Gastroesophageal sphincter (tissue), 4 donors: ENCODE data around the gene FAM118A. TPM values are rescaled to one million over a fixed set of nuclear protein-coding genes. Genes with fewer than 3 reads are reported as not detected.

Experiments used
- ATAC-seq: fragments of 150-250 bp; one replicate; pipeline ENCODE4 v1.9.1; 2016; ENCODE audit warnings: mild to moderate bottlenecking, moderate library complexity
- H3K27ac ChIP-seq, 4 donors: fragments of 200-600 bp; sonication (generic) in 3 of 4; 1 replicate in 3 of 4; 2 replicates in 1 of 4; pipeline ENCODE4 v1.5.1; 2016 to 2019
- H3K27me3 ChIP-seq: fragments of 200-600 bp; sonication (generic); one replicate; pipeline ENCODE4 v1.5.1; 2019
- H3K36me3 ChIP-seq, 2 donors: fragments of 200-600 bp; sonication (generic); one replicate each; pipeline ENCODE4 v1.5.1; 2019; ENCODE audit warnings: control low read depth in 1 of 2
- H3K4me1 ChIP-seq, 3 donors: fragments of 200-600 bp; sonication (generic); 1 replicate in 2 of 3; 2 replicates in 1 of 3; pipeline ENCODE4 v1.5.1; 2016 to 2019; ENCODE audit warnings: control low read depth in 2 of 3
- H3K4me3 ChIP-seq, 2 donors: fragments of 200-600 bp; sonication (generic); one replicate each; pipeline ENCODE4 v1.5.1; 2019; ENCODE audit warnings: mild to moderate bottlenecking in 1 of 2, moderate library complexity in 1 of 2
- H3K9me3 ChIP-seq, 3 donors: fragments of 200-600 bp; sonication (generic); one replicate each; pipeline ENCODE4 v1.5.1; 2017 to 2019; ENCODE audit warnings: control low read depth in 2 of 3
- CTCF ChIP-seq, 4 experiments: fragments of 200-600 bp in 2 of 4; fragments of 450-650 bp in 2 of 4; sonication (generic) in 1 of 4; IDR thresholded peaks; one replicate each; pipeline ENCODE4 v1.5.1; 2017 to 2019; ENCODE audit warnings: antibody characterized with exemption in 4 of 4, mild to moderate bottlenecking in 2 of 4, moderate library complexity in 2 of 4
- EP300 ChIP-seq: sonication (generic); formaldehyde crosslinking; IDR thresholded peaks from one replicate; pipeline ENCODE4 v1.6.1; 2017; ENCODE audit warnings: antibody characterized with exemption, mild to moderate bottlenecking
- POLR2A ChIP-seq, 2 donors: fragments of 450-650 bp; IDR thresholded peaks; one replicate each; pipeline ENCODE4 v1.6.1; 2017; ENCODE audit warnings: antibody characterized with exemption in 2 of 2, mild to moderate bottlenecking in 2 of 2, moderate library complexity in 1 of 2
- POLR2AphosphoS5 ChIP-seq: sonication (generic); formaldehyde crosslinking; IDR thresholded peaks from one replicate; pipeline ENCODE4 v1.6.1; 2017; ENCODE audit warnings: antibody characterized with exemption
- WGBS, 2 donors: methylation state at CpG; one replicate each; pipeline ENCODE4 v1.1.5; 2018; ENCODE audit warnings: low coverage in 1 of 2; 5-methylcytosine and 5-hydroxymethylcytosine counted together
- total RNA-seq, 4 donors: library from RNA; depleted of rRNA; stranded (reverse); fragments of >200 nt; gene quantifications; one replicate each; pipeline ENCODE4 v1.1.0, GENCODE V29; 2016

Gene FAM118A
- total RNA-seq, 4 donors from 2014 or later: 17.4 to 82.9 (median 29.6) TPM

- Histone ChIP-seq H3K9me3 (no peaks in the 10 kb centered on the region), H3K4me1 (no peaks in the 10 kb centered on the region), H3K36me3 (no peaks in the 10 kb centered on the region), H3K4me3 (no peak overlapping the region), H3K27ac (no peak overlapping the region), H3K27me3 (no peaks in the 10 kb centered on the region)
- ATAC-seq: no peak
- no peak for TF ChIP-seq POLR2A (IDR thresholded peaks at IDR 0.05)
- no peak for TF ChIP-seq EP300
- TF ChIP-seq POLR2AphosphoS5: no peak
- TF ChIP-seq CTCF (IDR thresholded peaks at IDR 0.05): no peak
- WGBS, 2 donors: 82 to 100% methylated on average over 2 to 3 of the region's 15 CpGs
Observed at GRCh38 chr22:45298934-45299505, 10.7 kb upstream of the FAM118A start.

DNA sequence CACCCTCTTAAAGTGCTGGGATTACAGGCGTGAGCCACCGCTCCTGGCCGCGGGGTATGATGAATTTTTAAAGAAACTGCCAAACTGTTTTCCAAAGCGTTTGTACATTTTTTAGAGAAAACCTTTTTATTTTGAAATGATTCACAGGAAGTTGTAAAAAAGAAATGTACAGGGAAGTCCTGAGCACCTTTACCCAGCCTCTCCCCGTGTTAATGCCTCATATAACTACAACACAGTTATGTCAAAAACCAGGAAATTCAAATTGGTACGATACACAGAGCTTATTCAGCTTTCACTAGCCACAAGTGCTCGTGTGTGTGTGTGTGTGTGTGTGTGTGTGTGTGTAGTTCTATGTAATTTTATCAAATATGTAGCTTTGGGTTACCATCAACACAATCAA, 7.0 kb upstream of the FAM118A start:
- H3K27me3 ChIP-seq: no peaks in the 10 kb centered on the region
- H3K9me3 ChIP-seq: no peaks in the 10 kb centered on the region
- TF ChIP-seq EP300 (no peak), POLR2A (IDR thresholded peaks at IDR 0.05) (no peak), POLR2AphosphoS5 (no peak), CTCF (IDR thresholded peaks at IDR 0.05) (no peak)
- WGBS, 2 donors: 61 to 67% methylated on average over 4 to 8 of the region's 8 CpGs
- no peaks in the 10 kb centered on the region for H3K36me3 ChIP-seq
- no peak overlapping the region for H3K4me3 ChIP-seq
- ATAC-seq: no peak
- H3K27ac ChIP-seq: no peak overlapping the region
- no peaks in the 10 kb centered on the region for H3K4me1 ChIP-seq

DNA sequence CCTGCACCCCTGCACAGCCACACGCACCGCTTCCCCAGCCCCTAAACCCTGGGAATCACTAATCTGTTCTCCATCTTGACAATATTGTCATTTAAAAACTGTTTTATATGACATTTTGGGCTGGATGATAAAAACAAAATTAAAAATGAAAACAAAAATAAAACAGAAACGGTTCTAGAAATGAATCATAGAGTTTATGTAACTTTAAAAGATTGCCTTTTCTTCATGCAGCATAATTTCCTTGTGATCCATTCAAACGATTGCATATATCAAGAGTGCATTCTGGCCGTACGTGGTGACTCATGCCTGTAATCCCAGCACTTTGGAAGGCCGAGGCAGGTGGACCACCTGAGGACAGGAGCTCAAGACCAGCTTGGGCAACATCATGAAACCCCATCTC, 6.6 kb upstream of the FAM118A start:
- Histone ChIP-seq H3K36me3 (no peaks in the 10 kb centered on the region), H3K27ac (no peak overlapping the region), H3K4me3 (no peak overlapping the region), H3K4me1 (no peaks in the 10 kb centered on the region), H3K9me3 (no peaks in the 10 kb centered on the region), H3K27me3 (no peaks in the 10 kb centered on the region)
- TF ChIP-seq POLR2A (IDR thresholded peaks at IDR 0.05): no peak
- TF ChIP-seq POLR2AphosphoS5: no peak
- 74 to 81% methylated on average over 4 to 6 of the region's 7 CpGs for WGBS, 2 donors
- ATAC-seq: no peak

DNA sequence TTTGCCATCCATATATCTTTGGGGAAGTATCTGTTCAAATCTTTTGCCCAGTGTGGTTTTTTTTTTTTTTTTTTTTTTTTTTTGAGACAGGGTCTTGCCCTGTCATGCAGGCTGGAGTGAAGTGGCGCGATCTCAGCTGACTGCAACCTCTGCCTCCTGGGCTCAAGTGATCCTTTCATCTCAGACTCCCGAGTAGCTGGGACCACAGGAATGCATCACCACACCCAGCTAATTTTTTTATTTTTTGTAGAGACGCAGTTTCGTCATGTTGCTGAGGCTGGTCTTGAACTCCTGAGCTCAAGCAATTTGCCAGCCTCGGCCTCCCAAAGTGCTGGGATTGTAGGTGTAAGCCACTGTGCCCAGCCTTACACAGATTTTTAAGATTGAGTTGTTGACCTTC, 4.8 kb upstream of the FAM118A start:
- 80 to 87% methylated on average over 4 to 5 of the region's 6 CpGs for WGBS, 2 donors
- Histone ChIP-seq H3K27ac (no peak overlapping the region), H3K27me3 (no peaks in the 10 kb centered on the region), H3K9me3 (no peaks in the 10 kb centered on the region), H3K4me1 (peaks cover 0 to 8% (median 0%) of the 10 kb centered on the region in 3 donors), H3K36me3 (no peaks in the 10 kb centered on the region), H3K4me3 (no peak overlapping the region)
- no peak for ATAC-seq
- TF ChIP-seq POLR2A (IDR thresholded peaks at IDR 0.05) (no peak), POLR2AphosphoS5 (no peak), EP300 (no peak), CTCF (IDR thresholded peaks at IDR 0.05) (no peak)

GRCh38 chr22:45305456-45306075, 4.2 kb upstream of the FAM118A start:
- peaks cover 0 to 12% (median 0%) of the 10 kb centered on the region in 3 donors for H3K4me1 ChIP-seq
- no peaks in the 10 kb centered on the region for H3K9me3 ChIP-seq
- H3K4me3 ChIP-seq: no peak overlapping the region
- no peaks in the 10 kb centered on the region for H3K27me3 ChIP-seq
- TF ChIP-seq EP300: no peak
- no peak for TF ChIP-seq POLR2AphosphoS5
- no peak for TF ChIP-seq CTCF (IDR thresholded peaks at IDR 0.05)
- no peak for TF ChIP-seq POLR2A (IDR thresholded peaks at IDR 0.05)
- H3K36me3 ChIP-seq: no peaks in the 10 kb centered on the region
- no peak overlapping the region for H3K27ac ChIP-seq
- WGBS, 2 donors: 60 to 81% methylated on average over 5 to 6 of the region's 6 CpGs
- ATAC-seq: no peak
